Measurements from ENCODE around the gene DNAJB7.

The DNAJB7 gene

GRCh38 chr22:40838486-40838885, 23.4 kb downstream of the DNAJB7 start:
- Histone ChIP-seq H3K4me1 (ENCODE audit: insufficient read depth, low read length, poor library complexity, severe bottlenecking) (no peaks in the 10 kb centered on the region), H2AFZ (ENCODE audit: low read length) (no peak overlapping the region), H3K79me2 (ENCODE audit: insufficient read depth, low read length) (peaks cover 53% of the 10 kb centered on the region), H3K9ac (ENCODE audit: low read depth, low read length, poor library complexity, severe bottlenecking) (no peak overlapping the region), H3K4me3 (ENCODE audit: low read length, poor library complexity, severe bottlenecking) (no peak overlapping the region), H3K27me3 (ENCODE audit: insufficient read depth, low read length, poor library complexity, severe bottlenecking) (no peaks in the 10 kb centered on the region), H3K9me2 (replicated peaks; ENCODE audit: low read depth, low read length) (no peaks in the 10 kb centered on the region), H3K9me3 (ENCODE audit: insufficient read depth, low read depth, low read length) (no peaks in the 10 kb centered on the region), H4K20me1 (ENCODE audit: insufficient read depth, low read length, poor library complexity, severe bottlenecking) (peaks cover 19% of the 10 kb centered on the region), H3K36me3 (ENCODE audit: insufficient read depth, low read length) (peaks cover 89% of the 10 kb centered on the region), H3K4me2 (ENCODE audit: low read depth, low read length, poor library complexity, severe bottlenecking) (no peak overlapping the region), H3F3A (ENCODE audit: low read depth) (no peaks in the 10 kb centered on the region)
- no peak for TF ChIP-seq EZH2phosphoT487 (IDR thresholded peaks at IDR 0.05; ENCODE audit: borderline replicate concordance)
- TF ChIP-seq CTCF (conservative IDR thresholded peaks at IDR 0.05; ENCODE audit: low read length): no peak

GRCh38 chr22:40834619-40835018, 27.3 kb downstream of the DNAJB7 start:
- TF ChIP-seq EZH2phosphoT487 (IDR thresholded peaks at IDR 0.05; ENCODE audit: borderline replicate concordance) (no peak), CTCF (conservative IDR thresholded peaks at IDR 0.05; ENCODE audit: low read length) (no peak)
- Histone ChIP-seq H3K36me3 (ENCODE audit: insufficient read depth, low read length) (peaks cover 87% of the 10 kb centered on the region), H3K4me1 (ENCODE audit: insufficient read depth, low read length, poor library complexity, severe bottlenecking) (no peaks in the 10 kb centered on the region), H3K4me2 (ENCODE audit: low read depth, low read length, poor library complexity, severe bottlenecking) (no peak overlapping the region), H3K9ac (ENCODE audit: low read depth, low read length, poor library complexity, severe bottlenecking) (no peak overlapping the region), H3F3A (ENCODE audit: low read depth) (no peaks in the 10 kb centered on the region), H3K9me2 (replicated peaks; ENCODE audit: low read depth, low read length) (no peaks in the 10 kb centered on the region), H3K9me3 (ENCODE audit: insufficient read depth, low read depth, low read length) (no peaks in the 10 kb centered on the region), H3K27me3 (ENCODE audit: insufficient read depth, low read length, poor library complexity, severe bottlenecking) (no peaks in the 10 kb centered on the region), H3K79me2 (ENCODE audit: insufficient read depth, low read length) (peaks cover 25% of the 10 kb centered on the region), H3K4me3 (ENCODE audit: low read length, poor library complexity, severe bottlenecking) (no peak overlapping the region), H2AFZ (ENCODE audit: low read length) (no peak overlapping the region), H4K20me1 (ENCODE audit: insufficient read depth, low read length, poor library complexity, severe bottlenecking) (peaks cover 4% of the 10 kb centered on the region)

GRCh38 chr22:40829131-40829530, 32.8 kb downstream of the DNAJB7 start:
- Histone ChIP-seq H3K36me3 (ENCODE audit: insufficient read depth, low read length) (peaks cover 79% of the 10 kb centered on the region), H3K9ac (ENCODE audit: low read depth, low read length, poor library complexity, severe bottlenecking) (no peak overlapping the region), H3F3A (ENCODE audit: low read depth) (no peaks in the 10 kb centered on the region)

More at GRCh38 chr22:40829131-40829530, 32.8 kb downstream of the DNAJB7 start:
- Histone ChIP-seq H3K4me2 (ENCODE audit: low read depth, low read length, poor library complexity, severe bottlenecking) (no peak overlapping the region), H2AFZ (ENCODE audit: low read length) (no peak overlapping the region), H3K4me1 (ENCODE audit: insufficient read depth, low read length, poor library complexity, severe bottlenecking) (no peaks in the 10 kb centered on the region), H3K79me2 (ENCODE audit: insufficient read depth, low read length) (no peaks in the 10 kb centered on the region), H3K9me2 (replicated peaks; ENCODE audit: low read depth, low read length) (no peaks in the 10 kb centered on the region), H3K9me3 (ENCODE audit: insufficient read depth, low read depth, low read length) (no peaks in the 10 kb centered on the region), H3K4me3 (ENCODE audit: low read length, poor library complexity, severe bottlenecking) (no peak overlapping the region), H3K27me3 (ENCODE audit: insufficient read depth, low read length, poor library complexity, severe bottlenecking) (no peaks in the 10 kb centered on the region), H4K20me1 (ENCODE audit: insufficient read depth, low read length, poor library complexity, severe bottlenecking) (no peaks in the 10 kb centered on the region)
- no peak for TF ChIP-seq EZH2phosphoT487 (IDR thresholded peaks at IDR 0.05; ENCODE audit: borderline replicate concordance)
- no peak for TF ChIP-seq CTCF (conservative IDR thresholded peaks at IDR 0.05; ENCODE audit: low read length)

Measured in Loucy (cell line).